Adrenal gland (tissue), 12 donors: ENCODE data around the gene MACF1. TPM values are rescaled to one million over a fixed set of nuclear protein-coding genes. Genes with fewer than 3 reads are reported as not detected.
"Not testable (repeated sequence)": the region's sequence is repeated elsewhere in the genome, so short reads cannot be mapped to it uniquely, and the experiment has no call there.

ENCODE experiments used
- DNase-seq, 7 donors: peaks; one replicate each; pipeline ENCODE4 v3.0.0-alpha.2; 2019 to 2020
- H3K27ac ChIP-seq, 5 donors: fragments of 200-600 bp; sonication (generic) in 4 of 5; 1 replicate in 3 of 5; 2 replicates in 2 of 5; pipeline versions ENCODE4 v1.5.1 to v1.8.0; 2016 to 2020; ENCODE audit warnings: mild to moderate bottlenecking in 1 of 5
- H3K27me3 ChIP-seq: fragments of 200-600 bp; 2 replicates; pipeline ENCODE4 v1.8.0; 2021
- H3K36me3 ChIP-seq, 2 donors: fragments of 200-600 bp; replicated peaks in 1 of 2; 1 replicate in 1 of 2; 2 replicates in 1 of 2; pipeline versions ENCODE4 v1.5.1 to v1.8.0; 2018 to 2022
- H3K4me1 ChIP-seq, 2 donors: fragments of 200-600 bp; replicated peaks in 1 of 2; 1 replicate in 1 of 2; 2 replicates in 1 of 2; pipeline versions ENCODE4 v1.5.1 to v1.8.0; 2018 to 2021
- H3K4me3 ChIP-seq, 4 donors: fragments of 200-600 bp; sonication (generic) in 3 of 4; one replicate each; pipeline ENCODE4 v1.5.1; 2016 to 2018
- H3K9me3 ChIP-seq, 3 donors: fragments of 200-600 bp; sonication (generic) in 1 of 3; replicated peaks in 1 of 3; 1 replicate in 2 of 3; 2 replicates in 1 of 3; pipeline versions ENCODE4 v1.5.1 to v1.8.0; 2016 to 2021
- POLR2A ChIP-seq, 2 donors: fragments of 450-650 bp; IDR thresholded peaks; one replicate each; pipeline ENCODE4 v1.6.1; 2017; ENCODE audit warnings: antibody characterized with exemption in 2 of 2, mild to moderate bottlenecking in 2 of 2, moderate library complexity in 1 of 2
- WGBS, 4 donors: extraction: QIAGEN DNeasy Blood & Tissue Kit in 2 of 4; methylation state at CpG; one replicate each; pipeline versions ENCODE4 v1.1.5 to v1.1.7; 2013 to 2017; 5-methylcytosine and 5-hydroxymethylcytosine counted together
- intact Hi-C, 2 donors: fragments of 100-400 bp; cut with DNase I; formaldehyde crosslinking; loops; one replicate each; pipeline versions ENCODE4 v1.14.1 to v1.15.0; 2022 to 2023
- polyA plus RNA-seq, 3 donors: library from polyadenylated mRNA; stranded (reverse); fragments of 200-250 nt in 2 of 3; fragments of 350-450 nt in 1 of 3; fragmentation: Illumina TruSeq in 1 of 3; extraction: RNeasy Lipid Tissue Mini Kit (QIAGEN cat#74804) in 1 of 3; gene quantifications; one replicate each; pipeline ENCODE4 v1.2.3, GENCODE V29; 2013 to 2014
- total RNA-seq, 9 donors: library from RNA; depleted of rRNA in 4 of 9; stranded (reverse); fragments of >200 nt in 4 of 9; fragments of 120-200 nt in 1 of 9; fragmentation: NEBNext Ultra II Directional in 1 of 9; extraction: Animal tissue kit (Norgen Biotek cat#: 25700) in 1 of 9; gene quantifications; one replicate each; pipeline versions ENCODE4 v1.1.0 to v1.2.4, GENCODE V29; 2013 to 2023
- TF ChIP-seq, protein P1 (sequence below), 6 experiments: fragments of 450-650 bp in 4 of 6; fragments of 200-600 bp in 2 of 6; sonication (generic) in 1 of 6; IDR thresholded peaks; 1 replicate in 5 of 6; 2 replicates in 1 of 6; pipeline versions ENCODE4 v1.5.1 to v1.8.0; 2016 to 2021; ENCODE audit warnings: antibody characterized with exemption in 6 of 6, mild to moderate bottlenecking in 2 of 6, moderate library complexity in 1 of 6
- donor health status: healthy with polysubstance abuse.
- donor health status: Bipolar disorder and iron deficiency.
- donor health status: DM: yes; HTN: yes; CAD: no.
- donor health status: DM: no; HTN: no; CAD: no.
- donor health status: DM: no; HTN: no; CAD: no.
- donor health status: DM: yes; HTN: yes; CAD: no.

MACF1 gene
- total and polyA plus RNA-seq, 12 donors: 85.1 to 334 (median 219) TPM

DNA sequence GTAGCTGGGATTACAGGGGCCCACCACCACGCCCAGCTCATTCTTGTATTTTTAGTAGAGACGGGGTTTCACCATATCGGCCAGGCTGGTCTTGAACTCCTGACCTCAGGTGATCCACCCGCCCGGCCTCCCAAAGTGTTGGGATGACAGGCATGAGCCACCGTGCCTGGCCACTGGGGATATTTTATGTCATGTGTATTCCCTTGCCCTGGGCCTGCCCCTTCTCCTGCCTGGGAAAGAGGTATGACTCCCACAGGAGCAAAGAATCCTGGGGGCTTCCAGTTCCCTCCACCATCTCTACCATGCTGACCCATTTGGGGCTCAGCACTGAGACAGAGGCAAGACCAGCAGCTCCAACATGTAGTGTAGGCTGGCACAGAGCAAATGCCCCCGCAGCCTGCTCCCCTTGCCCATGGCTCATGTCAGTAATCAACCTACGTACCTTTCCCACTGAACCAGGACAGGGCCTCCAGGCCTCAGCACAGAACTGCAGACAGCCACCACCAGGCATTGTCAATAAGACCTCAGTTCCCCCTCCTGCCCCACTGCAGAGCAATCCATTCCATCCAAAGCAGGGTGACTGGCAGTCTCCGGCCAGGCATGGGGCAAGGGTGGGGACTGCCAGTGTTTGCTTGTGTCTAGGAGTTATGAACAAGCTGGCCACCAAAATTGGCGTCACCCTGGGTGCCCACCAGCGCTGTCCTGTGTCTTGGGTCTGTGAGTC, 322.1 kb downstream of the MACF1 start:
- TF ChIP-seq, protein P1, sequence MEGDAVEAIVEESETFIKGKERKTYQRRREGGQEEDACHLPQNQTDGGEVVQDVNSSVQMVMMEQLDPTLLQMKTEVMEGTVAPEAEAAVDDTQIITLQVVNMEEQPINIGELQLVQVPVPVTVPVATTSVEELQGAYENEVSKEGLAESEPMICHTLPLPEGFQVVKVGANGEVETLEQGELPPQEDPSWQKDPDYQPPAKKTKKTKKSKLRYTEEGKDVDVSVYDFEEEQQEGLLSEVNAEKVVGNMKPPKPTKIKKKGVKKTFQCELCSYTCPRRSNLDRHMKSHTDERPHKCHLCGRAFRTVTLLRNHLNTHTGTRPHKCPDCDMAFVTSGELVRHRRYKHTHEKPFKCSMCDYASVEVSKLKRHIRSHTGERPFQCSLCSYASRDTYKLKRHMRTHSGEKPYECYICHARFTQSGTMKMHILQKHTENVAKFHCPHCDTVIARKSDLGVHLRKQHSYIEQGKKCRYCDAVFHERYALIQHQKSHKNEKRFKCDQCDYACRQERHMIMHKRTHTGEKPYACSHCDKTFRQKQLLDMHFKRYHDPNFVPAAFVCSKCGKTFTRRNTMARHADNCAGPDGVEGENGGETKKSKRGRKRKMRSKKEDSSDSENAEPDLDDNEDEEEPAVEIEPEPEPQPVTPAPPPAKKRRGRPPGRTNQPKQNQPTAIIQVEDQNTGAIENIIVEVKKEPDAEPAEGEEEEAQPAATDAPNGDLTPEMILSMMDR (IDR thresholded peaks at IDR 0.05): no peak
- TF ChIP-seq POLR2A (IDR thresholded peaks at IDR 0.05): no peak
- H3K36me3 ChIP-seq: peaks cover 0 to 37% of the 10 kb centered on the region in 2 donors
- intact Hi-C loops: no loop called here
- H3K4me3 ChIP-seq: no peak overlapping the region
- H3K27ac ChIP-seq: no peak overlapping the region
- DNase-seq: no peak
- H3K4me1 ChIP-seq: no peaks in the 10 kb centered on the region
- no peaks in the 10 kb centered on the region for H3K27me3 ChIP-seq
- H3K9me3 ChIP-seq: no peaks in the 10 kb centered on the region
- 95 to 97% (median 96%) methylated on average over 8 to 11 of the region's 11 CpGs for WGBS, 4 donors

DNA sequence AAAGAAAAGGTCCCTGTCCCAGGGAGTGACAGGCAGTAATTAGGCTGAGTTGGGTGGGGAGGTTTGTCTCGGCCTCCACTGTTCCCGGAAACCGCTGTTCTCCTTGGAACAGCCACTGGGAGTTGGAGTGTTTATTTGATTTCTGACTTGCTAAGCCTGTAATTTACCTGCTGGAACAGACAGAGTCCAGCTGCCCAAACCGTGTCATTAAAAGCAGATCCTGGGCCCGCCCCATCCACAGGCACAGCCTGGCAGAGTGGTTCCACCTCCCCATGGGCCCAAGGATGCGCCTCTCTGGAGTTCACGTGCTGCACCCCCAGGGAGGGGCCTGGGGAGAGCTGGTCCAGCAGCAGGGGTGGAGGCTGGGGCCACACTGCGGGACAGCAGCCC, 322.7 kb downstream of the MACF1 start:
- H3K27ac ChIP-seq, intact Hi-C loops, H3K9me3 ChIP-seq, H3K27me3 ChIP-seq, H3K4me3 ChIP-seq, H3K4me1 ChIP-seq, DNase-seq: not testable (repeated sequence)
- 96 to 100% (median 98%) methylated on average over 2 to 8 of the region's 8 CpGs for WGBS, 4 donors
- H3K36me3 ChIP-seq: peaks cover 0 to 37% of the 10 kb centered on the region in 2 donors

DNA sequence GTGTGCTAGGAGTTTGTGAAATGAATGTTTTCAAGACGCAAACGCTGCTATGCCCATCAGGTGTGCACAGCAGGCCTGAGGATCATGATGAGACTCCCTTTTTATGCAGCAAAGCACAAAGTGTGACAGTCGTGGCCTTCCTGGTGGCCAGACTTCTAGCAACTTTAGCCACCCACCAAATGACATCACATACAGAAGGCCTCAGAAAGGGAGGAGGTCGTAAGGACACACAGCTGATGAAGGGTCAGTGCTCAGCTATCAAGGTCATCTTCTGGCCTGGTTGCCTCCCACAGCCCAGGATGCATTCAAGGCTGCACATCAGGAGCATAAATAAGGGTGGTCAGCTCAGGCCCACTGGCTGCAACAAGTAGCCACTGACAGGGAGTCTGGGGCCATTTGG, 323.6 kb downstream of the MACF1 start:
- WGBS, 4 donors: 70 to 86% (median 81%) methylated on average over 2 to 4 of the region's 4 CpGs
- Histone ChIP-seq H3K4me3 (no peak overlapping the region), H3K4me1 (no peaks in the 10 kb centered on the region), H3K27me3 (no peaks in the 10 kb centered on the region), H3K36me3 (peaks cover 0 to 37% of the 10 kb centered on the region in 2 donors), H3K9me3 (no peaks in the 10 kb centered on the region), H3K27ac (no peak overlapping the region)
- intact Hi-C loops: no loop called here
- DNase-seq: no peak
- TF ChIP-seq POLR2A (IDR thresholded peaks at IDR 0.05): no peak
- TF ChIP-seq, protein P1 (IDR thresholded peaks at IDR 0.05): no peak

DNA sequence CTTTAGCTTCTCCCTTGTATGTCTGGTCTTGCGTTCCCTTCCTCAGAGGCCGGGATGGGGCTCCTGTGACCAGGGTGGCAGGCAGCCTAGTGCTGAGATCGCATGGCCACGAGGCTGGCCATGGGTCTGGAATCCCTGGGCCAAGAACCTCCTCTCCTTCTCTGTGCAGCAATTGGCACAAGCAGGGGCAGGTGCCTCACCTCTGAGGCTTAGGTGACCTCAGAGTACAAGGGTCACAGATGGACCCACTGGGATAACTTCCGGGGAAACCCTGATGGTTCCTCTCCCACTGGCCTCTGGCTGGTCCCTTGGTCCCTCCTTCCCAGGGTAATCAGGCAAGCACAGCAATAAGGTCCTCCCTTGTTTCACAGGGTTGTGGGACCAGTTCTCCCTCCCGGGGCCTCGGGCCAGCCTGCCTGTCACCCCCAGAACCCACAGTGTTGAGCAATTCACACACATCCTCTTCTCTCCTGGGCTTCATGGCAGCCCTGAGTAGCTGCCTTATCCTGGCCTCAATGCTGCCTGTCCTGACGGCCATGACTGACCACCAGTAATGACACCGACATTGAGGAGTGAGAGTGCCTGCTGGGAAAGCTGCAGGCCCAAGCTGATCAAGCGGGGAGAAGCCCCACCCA, 325.5 kb downstream of the MACF1 start:
- no peaks in the 10 kb centered on the region for H3K9me3 ChIP-seq
- WGBS, 4 donors: 88 to 91% (median 88%) methylated on average over 8 to 10 of the region's 10 CpGs
- no peaks in the 10 kb centered on the region for H3K4me1 ChIP-seq
- H3K36me3 ChIP-seq: peaks cover 0 to 42% of the 10 kb centered on the region in 2 donors
- intact Hi-C loops: no loop called here
- no peak for DNase-seq
- no peaks in the 10 kb centered on the region for H3K27me3 ChIP-seq
- no peak for TF ChIP-seq POLR2A (IDR thresholded peaks at IDR 0.05)
- TF ChIP-seq, protein P1 (IDR thresholded peaks at IDR 0.05): no peak
- H3K27ac ChIP-seq: no peak overlapping the region
- no peak overlapping the region for H3K4me3 ChIP-seq
